Measurements from ENCODE around the gene MGAT2. TPM values are rescaled to one million over a fixed set of nuclear protein-coding genes. Genes with fewer than 3 reads are reported as not detected.

The MGAT2 gene
- polyA plus RNA-seq, 1 of the 3 experiments (the other 2 are of a cell fraction) = 20.6 TPM

- H3K9me3 ChIP-seq = no peaks in the 10 kb centered on the region
- ChIA-PET POLR2A (no interaction called here), CTCF (interaction anchor here (1.3 kb wide), 1 partner anchor 9 kb away, joined by 10 read pairs; the partner anchor contains the start of gene RPS29)
- H3K79me2 ChIP-seq (ENCODE audit: insufficient read depth) = peaks cover 44% of the 10 kb centered on the region
- H3K27ac ChIP-seq (ENCODE audit: low read depth in 2 of 2, low read length in 1 of 2) = no peak overlapping the region
- H3K9me2 ChIP-seq = no peaks in the 10 kb centered on the region
- WGBS (ENCODE audit: low lambda C conversion rate) = 97% methylated on average over 1 of the region's 1 CpG
- no peak overlapping the region for H2AFZ ChIP-seq (ENCODE audit: low read depth)
- no peak for DNase-seq
- H3K27me3 ChIP-seq (ENCODE audit: insufficient read depth) = no peaks in the 10 kb centered on the region
- no peak overlapping the region for H3K4me3 ChIP-seq (ENCODE audit: low read depth in 2 of 2, low read length in 1 of 2)
- no peaks in the 10 kb centered on the region; a peak in 1 of 4 replicates for H3K4me1 ChIP-seq (ENCODE audit: control insufficient read depth in 1 of 2, insufficient read depth in 2 of 2, low read depth in 1 of 2, low read length in 1 of 2)
- H3K36me3 ChIP-seq (replicated peaks in 1 of 2; ENCODE audit: control insufficient read depth in 1 of 2, insufficient read depth in 2 of 2, low read length in 1 of 2) = peaks cover 12 to 16% of the 10 kb centered on the region in 2 experiments
- no peak overlapping the region for H3K9ac ChIP-seq
- no peak for TF ChIP-seq EP300 (IDR thresholded peaks at IDR 0.05; ENCODE audit: borderline replicate concordance in 1 of 2, low read depth in 1 of 2, low read length in 1 of 2)
- peaks cover 6% of the 10 kb centered on the region for H3F3A ChIP-seq (replicated peaks; ENCODE audit: insufficient read depth)
- H3K4me2 ChIP-seq = no peak overlapping the region
- H4K20me1 ChIP-seq (ENCODE audit: insufficient read depth) = peaks cover 39% of the 10 kb centered on the region
Measured at GRCh38 chr14:49578141-49578540, 42.5 kb upstream of the MGAT2 start.

GRCh38 chr14:49579841-49580240, 40.8 kb upstream of the MGAT2 start:
- Histone ChIP-seq H2AFZ (ENCODE audit: low read depth) (no peak overlapping the region), H3K4me1 (ENCODE audit: control insufficient read depth in 1 of 2, insufficient read depth in 2 of 2, low read depth in 1 of 2, low read length in 1 of 2) (peaks cover 3 to 7% of the 10 kb centered on the region in 2 experiments; a peak in 1 of 4 replicates), H3K4me2 (no peak overlapping the region), H3K9me2 (no peaks in the 10 kb centered on the region), H3K27me3 (ENCODE audit: insufficient read depth) (no peaks in the 10 kb centered on the region), H3K27ac (ENCODE audit: low read depth in 2 of 2, low read length in 1 of 2) (no peak overlapping the region), H3F3A (replicated peaks; ENCODE audit: insufficient read depth) (peaks cover 10% of the 10 kb centered on the region), H3K9me3 (no peaks in the 10 kb centered on the region), H3K79me2 (ENCODE audit: insufficient read depth) (peaks cover 61% of the 10 kb centered on the region), H3K9ac (no peak overlapping the region), H4K20me1 (ENCODE audit: insufficient read depth) (peaks cover 56% of the 10 kb centered on the region), H3K36me3 (replicated peaks in 1 of 2; ENCODE audit: control insufficient read depth in 1 of 2, insufficient read depth in 2 of 2, low read length in 1 of 2) (peaks cover 27 to 28% of the 10 kb centered on the region in 2 experiments), H3K4me3 (ENCODE audit: low read depth in 2 of 2, low read length in 1 of 2) (no peak overlapping the region)
- POLR2A ChIA-PET = no interaction called here
- CTCF ChIA-PET = no interaction called here
- no peak for TF ChIP-seq TAF1 (IDR thresholded peaks at IDR 0.05; ENCODE audit: borderline replicate concordance, low read depth, low read length)
- TF ChIP-seq ELF1 (IDR thresholded peaks at IDR 0.05) = no peak
- no peak for TF ChIP-seq FOXM1 (IDR thresholded peaks at IDR 0.05; ENCODE audit: low read depth)
- TF ChIP-seq SIN3A (IDR thresholded peaks at IDR 0.05; ENCODE audit: borderline replicate concordance, low read depth, low read length) = no peak
- no peak for TF ChIP-seq CTCF (IDR thresholded peaks at IDR 0.05)
- no peak for TF ChIP-seq RXRA (IDR thresholded peaks at IDR 0.05; ENCODE audit: borderline replicate concordance, low read depth)
- no peak for TF ChIP-seq EP300 (IDR thresholded peaks at IDR 0.05; ENCODE audit: borderline replicate concordance in 1 of 2, low read depth in 1 of 2, low read length in 1 of 2)
- TF ChIP-seq YY1 (IDR thresholded peaks at IDR 0.05; ENCODE audit: low read depth) = no peak
- no peak for DNase-seq
- 91% methylated on average over 2 of the region's 2 CpGs for WGBS (ENCODE audit: low lambda C conversion rate)

Measured in SK-N-SH (cell line).